Colon (tissue), 2 donors: ENCODE results near the gene LMO1.

Source experiments
- FAIRE-seq: peaks from 2 replicates; lab custom pipeline; 2012; peaks lifted over from hg19 to GRCh38; lab: Jason Lieb, UNC
- donor health status: control.
- donor health status: control.

LMO1 gene

DNA sequence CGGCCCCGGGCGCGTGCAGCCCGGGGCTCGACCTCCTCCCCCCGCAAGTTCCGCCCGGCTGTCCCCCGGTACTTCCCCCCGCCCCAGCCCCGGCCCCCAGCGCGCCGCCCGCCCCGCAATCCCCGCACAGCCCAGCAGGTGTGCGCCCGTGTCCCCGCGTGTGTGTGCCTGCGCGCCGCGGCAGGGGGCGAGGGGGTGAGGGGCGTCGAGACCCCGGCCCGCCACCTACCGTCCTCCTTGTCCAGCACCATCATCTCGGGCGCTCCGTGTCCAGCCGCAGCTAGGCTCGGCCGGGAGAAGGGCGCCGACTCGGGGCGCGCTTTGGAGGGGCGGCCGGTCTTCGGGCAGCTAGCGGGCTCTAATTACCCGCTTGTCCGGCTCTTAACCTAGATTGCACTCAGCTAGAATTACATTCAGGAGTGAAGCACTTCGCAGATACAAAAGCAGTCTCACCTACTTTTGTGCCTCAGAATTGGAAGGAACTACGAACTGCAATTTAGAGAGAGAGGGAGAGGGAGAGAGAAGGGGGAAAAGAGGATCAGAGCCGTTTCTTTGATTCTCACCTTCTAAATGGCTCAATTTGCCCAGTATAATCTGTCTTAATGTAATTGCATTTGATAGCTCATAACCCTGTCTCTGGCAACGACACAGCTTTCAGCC is 439 bp downstream of the LMO1 start:
- no peak for FAIRE-seq

DNA sequence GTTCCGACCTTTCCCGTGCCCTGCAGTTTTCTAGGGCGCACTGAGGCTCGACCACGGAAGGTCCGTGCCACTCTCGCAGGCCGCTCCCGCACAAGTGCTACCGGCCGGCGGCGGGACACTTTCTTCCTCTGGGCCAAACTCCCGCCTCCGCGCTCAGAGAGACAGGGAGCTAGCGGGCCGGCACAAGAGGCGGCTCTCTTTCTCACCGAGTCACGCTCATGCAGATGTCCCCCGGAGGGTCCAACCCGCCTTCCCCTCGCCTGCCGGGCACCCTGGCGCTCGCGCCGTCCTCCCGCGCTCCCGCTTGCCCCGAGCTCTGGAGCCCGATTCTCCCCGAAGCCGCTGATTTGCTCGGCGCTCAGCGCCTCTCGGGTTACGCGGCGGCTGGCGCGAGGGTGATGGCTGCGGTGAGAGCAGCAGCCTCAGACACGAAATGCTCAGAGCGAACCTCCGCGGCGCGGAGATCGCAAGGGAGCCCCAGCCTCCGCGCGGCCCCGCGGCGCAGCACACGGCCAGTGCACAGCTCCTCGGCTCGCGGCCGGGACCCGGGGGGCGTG is 1.0 kb downstream of the LMO1 start:
- no peak for FAIRE-seq

DNA sequence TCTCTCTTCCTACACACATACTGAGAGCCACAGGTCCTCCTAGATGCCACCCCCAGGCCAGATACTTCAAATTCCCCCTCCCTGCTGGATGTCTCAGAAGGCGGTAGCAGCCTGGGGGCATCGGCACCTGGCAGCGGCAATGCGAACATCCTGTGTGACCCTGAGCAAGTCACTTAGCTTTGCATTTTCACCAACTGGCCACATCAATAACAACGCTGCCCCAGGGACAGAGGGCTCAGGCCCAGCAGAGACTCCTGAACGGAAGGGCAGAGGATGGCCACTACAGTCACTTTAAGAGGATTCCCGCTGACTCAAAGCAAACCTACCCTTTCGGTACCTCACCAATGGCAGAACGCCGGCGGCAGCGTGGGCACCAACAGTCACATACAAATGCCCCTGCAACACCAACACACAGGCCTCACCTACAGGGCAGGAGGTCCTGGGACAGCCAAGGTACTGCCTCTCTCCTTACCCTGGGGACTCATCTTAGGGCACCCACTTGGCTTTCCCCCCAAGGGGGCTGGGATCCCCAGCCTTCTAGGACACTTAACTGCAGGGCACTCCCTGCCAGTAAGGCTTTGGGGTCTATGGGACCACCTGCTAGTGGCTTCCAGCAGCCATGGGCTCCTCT is 1.6 kb downstream of the LMO1 start:
- no peak for FAIRE-seq

DNA sequence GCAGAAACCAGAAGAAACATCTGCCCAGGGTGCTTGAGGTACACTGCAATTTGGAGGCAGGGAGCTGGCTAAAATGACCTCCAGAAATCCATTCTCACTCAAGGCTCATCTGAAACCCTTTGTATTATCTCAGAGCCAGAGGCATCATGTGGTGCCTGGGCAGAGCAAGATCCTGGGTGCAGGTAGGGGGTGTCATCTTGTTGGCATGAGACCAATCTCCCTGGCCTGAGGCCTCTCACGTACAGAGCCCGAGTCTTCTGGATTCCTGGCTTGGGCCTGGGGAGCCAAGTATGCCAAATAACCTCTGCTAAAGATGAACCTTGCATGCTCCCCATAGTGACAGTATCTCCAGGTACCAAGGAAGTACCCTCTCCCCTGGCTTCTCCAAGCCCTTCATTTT is 2.4 kb downstream of the LMO1 start:
- FAIRE-seq: no peak

DNA sequence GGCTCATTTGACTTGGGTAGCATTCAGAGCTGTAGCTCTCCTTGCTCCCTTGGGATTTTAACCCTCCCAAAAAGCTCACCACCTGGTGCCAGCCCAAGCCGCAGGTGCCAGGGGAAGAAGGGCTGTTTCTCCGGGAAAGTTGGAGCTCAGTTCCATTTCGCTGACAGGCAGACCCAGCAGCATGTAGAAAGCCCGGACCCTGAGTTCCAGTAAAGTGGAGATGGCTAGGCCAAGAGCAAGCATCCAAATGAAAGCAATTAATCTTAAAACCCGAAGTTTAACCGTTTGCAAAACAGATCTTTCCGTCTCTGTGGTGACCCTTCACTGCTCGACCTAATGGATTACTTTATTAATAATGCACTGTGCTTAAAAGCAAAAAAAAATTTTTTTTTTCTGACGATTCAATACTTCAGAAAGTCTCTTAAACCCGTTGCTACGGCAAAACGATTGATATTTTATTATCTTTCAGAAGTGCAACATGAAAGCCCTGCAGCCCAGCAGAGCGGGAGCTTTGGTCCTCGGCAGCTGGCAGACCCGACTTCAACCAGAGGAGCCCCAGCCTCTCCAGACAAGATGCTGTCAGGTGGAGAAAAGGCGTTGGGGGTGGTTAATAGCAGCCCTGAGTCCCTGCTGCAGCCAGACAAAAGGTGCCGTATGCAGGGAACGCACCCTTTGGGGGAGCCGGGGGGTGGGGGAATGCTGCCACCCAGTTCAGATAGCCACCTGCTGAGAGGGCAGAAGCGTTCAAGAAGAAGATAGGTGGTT is 3.3 kb downstream of the LMO1 start:
- no peak for FAIRE-seq

DNA sequence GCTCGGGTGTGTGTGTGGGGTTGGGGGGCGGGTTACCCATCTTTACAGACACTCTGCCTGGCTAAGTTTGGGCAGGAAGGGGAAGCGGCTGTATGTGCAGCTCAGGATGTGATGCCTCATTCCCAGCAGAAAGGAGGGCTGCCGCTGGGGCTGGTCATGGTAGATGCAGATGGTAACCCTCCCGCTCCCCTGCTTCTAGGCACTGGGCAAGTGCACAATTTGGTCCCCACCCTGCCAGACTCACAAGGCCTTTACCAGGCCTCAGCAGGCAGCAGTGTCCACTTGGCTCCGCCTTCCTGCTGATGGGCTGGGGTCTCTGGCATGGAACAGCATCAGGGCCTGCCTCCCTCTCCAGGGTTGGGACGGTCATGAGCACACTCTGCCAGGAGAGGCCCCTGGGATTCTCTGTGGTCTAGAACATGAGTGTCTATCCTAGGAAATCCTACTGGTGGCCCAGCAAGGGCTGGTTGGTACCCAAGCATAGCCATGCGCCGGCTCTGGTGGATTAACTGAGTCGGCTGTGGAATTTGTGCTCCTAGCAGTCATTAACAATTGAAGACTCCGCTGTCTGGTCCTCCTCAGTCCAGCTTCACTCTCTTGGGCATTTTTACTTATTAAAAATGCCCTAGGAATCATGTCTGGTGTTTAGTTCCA is 4.2 kb downstream of the LMO1 start:
- no peak for FAIRE-seq

DNA sequence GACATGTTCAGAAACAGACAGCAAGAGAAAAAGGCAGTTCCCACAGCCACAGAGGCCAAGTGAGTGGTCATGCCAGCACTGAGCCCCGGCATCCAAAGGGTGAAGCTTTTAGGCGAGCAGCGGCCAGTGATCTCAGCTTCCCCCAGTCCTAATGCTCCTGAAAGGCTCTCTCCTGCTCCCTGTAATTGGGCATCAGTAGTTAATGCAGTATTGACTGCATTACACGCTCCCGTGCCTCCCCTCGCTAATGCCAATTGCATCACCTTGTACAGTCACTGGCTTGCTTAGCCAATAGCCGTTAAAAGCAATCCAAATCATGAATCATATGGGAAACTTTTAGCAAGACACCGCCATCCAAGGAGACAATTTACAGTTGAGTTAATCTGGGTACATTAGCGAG is 4.9 kb downstream of the LMO1 start:
- FAIRE-seq: no peak

DNA sequence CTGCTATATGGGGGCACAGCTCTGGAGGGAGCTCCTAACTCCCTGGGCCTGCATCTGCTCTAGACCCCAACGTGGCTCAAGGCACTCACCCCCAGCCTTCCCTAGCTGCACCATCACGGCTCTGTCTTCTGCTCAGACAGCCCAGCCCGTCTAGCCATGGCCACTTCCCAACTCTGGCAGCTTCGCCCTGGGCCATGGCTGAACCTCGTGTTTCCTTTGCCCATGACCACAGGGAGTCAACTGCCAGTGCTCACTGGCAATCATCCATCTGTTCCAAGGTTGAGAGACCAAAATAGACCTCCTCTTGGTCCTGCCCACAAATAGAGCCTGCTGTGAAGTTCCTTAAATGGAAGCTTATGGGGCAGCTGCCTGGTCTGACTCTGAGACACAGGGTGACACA is 5.4 kb downstream of the LMO1 start:
- no peak for FAIRE-seq

DNA sequence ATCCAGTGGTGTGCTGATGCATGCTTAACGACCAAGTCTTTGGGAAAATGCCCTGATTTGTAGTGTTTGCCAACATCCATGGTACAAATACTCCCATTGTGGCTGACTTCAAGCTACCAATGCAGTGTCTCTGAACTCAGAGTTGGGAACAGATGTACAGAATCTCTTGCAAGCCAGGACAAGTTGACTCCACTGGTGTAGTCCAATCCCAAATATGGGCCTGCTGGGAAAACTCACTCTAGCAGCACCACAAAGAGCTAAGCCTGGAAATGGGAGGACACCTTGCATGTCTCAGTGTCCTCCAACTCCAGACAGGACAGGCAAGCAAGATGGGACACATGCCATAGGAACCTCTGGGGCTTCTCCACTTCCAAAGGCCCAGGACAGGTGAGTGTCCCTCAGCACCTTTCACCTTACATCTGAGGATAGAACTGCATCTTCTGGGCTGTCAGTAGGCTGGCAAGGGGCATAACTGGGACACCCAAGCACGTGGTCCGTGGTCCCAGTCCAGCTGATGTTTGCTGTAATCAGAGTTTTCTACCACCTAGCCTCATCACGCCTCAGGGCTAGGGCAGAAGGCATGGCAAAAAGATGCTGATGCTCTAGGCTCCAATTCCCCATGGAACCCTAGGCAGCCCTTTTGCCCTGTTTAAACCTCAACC is 6.5 kb downstream of the LMO1 start:
- no peak for FAIRE-seq

DNA sequence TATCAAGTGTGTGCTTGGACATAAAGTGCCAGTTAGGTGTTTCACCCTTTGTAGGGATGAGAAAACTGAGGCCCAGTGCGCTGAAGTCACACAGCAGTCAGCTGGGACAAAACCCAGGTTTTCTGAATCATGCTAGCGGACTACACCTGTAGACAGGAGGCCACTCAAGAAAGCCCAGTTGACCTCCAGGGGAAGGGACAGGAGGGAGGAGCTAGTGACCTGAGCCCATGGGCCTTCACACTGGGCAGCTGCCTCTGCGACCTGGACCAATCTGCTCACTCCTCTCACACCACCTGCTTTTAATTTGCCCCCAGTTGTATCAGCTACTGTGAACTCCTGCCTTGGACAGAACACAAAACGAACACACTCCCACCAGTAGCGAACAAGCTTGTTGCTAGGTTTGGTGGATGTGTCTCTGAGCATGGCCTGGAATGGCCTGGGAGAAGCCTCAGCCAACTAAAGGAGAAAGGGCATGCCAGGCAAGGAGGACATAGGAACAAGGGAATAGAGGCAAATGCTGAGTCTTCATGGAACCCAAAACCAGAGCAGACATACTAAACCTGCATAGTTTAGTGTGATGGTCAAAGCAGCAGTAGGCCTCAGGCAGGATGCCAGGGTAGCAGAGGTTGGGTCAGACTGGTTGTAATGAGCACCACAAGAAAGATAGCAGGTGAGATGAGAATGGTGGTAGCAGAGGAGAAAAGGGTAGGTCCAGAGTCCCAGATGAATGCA is 7.2 kb downstream of the LMO1 start:
- no peak for FAIRE-seq

DNA sequence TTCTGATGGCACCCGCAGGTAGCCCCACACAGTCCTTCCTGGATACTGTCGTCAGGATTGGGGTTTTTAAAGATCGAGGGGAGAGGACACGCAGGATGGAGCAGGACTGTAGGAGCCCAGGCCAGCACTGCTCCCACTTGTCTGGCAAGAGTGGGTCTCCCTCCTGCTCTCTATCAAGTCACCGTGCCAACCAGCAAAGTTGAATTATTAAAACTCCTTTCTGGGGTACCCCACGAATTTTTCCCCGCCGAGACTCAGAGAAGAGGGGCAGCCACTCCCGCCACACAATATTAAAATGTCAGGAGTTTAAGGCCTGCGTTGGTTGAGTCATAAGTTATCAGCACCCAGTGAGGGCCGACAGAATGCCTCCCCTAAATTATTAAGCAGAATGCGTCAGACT is 10.1 kb downstream of the LMO1 start:
- no peak for FAIRE-seq

DNA sequence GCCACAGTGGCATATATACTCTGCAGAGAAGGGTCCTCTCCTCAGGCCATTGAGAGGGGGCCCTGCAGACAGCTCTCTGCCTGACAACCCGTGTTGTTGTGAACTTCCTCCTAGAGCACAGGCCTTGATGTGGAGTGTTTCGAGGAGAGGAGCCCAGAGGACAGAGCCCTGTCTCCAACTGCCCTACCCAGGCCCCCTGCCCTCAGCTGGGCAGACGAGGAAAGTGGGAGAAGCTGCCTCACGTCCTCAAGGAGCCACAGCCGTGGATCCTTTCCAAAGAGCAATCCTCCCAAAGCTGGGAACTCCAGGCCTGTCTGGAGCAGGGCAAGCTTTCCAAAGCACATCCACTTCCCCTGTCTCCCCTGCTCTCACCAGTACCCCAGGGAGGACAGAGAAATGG is 10.7 kb downstream of the LMO1 start:
- FAIRE-seq: no peak

DNA sequence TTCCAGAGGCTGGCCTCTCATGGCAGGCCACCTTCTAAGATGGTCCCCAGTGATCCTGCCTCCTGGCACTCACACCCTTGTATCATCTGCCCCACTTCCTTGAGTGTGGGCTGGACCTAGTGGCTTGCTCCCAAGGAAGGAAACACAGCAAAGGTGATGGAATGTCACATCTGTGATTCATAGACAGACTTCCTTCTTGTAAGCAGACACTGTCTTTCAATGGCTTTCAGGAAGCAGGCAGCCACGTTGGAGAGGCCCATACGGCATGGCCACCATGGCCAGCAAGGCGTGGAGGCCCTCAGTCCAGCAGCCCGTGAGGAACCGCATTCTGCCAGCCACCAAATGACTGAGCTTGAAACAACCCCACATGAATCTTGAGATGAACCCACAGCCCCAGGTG is 11.3 kb downstream of the LMO1 start:
- no peak for FAIRE-seq

DNA sequence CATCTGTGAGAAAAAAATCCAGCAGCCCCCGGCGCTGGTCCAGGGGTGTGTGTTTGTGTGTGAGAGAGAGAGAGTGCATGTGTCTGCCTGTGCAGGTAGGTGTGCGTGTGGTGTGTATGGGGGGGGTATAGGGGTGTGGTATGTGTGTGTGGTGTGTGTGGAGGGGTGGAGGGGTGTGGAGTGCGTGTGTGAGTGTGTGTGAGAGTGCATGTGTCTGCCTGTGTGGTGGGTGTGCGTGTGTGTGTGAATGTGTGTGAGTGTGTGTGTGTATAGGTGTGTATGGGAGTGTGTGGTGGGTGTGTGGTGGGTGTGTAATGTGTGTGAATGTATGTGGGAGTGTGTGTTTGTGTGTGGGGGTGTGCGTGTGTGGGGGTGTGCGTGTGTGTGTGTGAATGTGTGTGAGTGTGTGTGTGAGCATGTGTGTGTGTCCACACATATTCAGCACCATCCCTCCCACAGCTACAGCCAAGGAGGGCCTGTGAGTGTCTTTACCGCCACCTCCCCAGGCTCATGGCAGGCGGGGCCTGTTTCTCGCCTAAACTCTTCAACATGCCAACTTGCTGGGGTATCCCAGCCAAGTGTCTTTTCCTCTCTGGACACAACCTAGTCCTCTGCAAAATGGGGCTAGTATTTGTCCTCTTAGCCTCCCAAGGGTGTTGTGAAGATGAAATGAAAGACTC is 11.9 kb downstream of the LMO1 start:
- no peak for FAIRE-seq

DNA sequence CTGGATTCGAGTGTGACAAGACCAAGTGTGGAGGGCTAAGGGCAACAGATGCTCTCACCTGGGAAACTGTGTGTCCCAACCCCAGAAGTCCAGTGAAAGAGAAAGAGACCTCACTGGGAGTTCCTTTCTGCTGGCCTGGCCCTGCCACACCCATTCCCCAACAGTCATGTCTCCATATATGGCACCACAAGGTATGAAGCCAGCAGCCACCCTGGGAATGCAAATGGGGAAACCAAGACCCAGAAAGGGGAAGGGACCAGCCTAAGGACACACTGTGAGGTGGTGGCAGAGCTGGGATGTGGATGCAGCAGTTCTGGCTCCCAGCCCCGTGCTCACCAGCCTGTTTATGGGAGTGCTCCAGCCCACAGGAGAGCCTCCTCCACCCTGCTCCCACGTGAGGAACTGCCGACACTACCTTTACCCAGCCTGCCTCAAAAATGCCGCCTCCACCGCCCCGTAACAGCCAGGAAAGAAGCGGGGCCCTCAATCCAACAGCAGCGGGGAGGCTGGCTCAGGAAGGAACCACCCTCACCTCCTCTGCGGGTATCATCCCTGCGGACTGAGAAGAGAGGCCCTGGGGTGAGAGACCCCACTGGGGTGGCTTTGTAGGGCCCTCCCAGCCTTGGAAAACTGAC is 12.6 kb downstream of the LMO1 start:
- FAIRE-seq: no peak

DNA sequence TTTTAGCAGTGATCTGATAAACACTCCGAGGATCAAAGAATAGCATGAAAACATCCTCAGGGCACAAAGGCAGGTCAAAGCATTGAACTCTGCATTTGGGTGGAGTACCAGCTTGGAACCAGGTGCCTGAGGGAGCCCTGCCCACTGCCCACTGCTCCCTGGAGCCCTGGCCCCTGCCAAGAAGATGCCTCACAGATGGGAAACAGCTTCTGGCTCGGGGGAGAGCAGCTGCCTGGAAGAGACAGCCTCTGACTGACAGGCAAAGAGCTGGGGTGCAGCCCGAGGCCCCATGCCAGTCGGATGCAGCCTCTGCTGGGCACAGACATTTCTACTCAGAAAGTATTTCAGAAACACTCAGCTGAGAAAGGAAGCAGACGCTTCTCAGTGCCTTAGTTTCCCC is 13.2 kb downstream of the LMO1 start:
- FAIRE-seq: no peak

DNA sequence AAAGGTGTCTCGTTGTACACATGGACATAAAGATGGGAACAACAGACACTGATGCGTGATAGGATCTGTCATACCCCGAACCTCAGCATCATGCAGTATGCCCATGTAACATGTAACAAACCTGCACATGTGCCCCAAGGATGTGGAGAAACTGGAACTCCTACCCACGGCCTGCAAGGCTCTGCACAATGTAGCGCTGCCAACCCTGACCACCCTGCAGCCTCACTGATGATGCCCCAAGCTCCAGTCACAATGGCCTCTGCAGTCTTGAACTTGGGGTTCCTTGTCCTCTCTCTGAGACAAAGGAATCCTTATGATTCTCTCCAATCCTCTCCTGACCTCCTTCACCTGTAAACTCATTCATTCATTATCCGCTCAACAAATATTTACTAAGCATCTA is 14.2 kb downstream of the LMO1 start:
- no peak for FAIRE-seq

DNA sequence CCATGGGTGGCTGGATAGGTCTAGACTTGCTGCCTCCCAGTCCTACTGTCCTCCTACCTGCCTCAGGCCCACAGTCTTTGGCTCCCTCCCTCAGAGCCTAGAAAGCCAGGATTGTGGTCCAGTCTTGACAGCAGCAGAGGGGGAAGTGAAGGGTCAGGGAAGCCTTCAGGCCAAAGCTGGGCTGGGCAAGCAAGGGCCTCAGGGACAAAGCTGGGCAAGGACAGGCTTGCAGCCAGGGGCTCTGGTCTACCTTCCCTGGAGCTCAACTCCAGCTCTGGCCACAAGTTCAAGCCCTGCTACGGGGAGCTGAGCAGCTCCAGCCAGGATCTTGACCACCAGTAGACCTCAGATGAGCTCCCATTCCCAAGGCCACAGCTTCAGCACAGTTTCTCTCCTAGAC is 14.9 kb downstream of the LMO1 start:
- FAIRE-seq: no peak

DNA sequence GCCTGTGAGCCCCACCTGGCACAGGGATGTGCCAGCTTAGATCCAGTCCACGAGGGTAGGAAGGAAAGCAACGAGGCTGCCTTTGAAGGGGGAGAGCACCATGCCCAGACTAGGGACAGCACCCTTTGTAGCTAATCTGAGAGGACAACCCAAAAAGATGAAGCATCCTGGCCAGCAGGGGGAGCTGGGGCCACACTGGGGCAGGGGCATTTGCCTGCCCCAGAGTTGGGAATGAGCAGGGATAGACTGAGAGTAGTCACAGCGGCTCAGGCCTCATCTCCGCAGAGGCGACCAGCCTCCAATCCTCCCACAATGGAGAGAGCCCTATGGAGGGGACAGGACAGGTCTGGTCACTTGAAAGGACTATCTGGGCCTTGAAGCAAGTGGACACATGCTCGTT is 16.4 kb downstream of the LMO1 start:
- FAIRE-seq: no peak

DNA sequence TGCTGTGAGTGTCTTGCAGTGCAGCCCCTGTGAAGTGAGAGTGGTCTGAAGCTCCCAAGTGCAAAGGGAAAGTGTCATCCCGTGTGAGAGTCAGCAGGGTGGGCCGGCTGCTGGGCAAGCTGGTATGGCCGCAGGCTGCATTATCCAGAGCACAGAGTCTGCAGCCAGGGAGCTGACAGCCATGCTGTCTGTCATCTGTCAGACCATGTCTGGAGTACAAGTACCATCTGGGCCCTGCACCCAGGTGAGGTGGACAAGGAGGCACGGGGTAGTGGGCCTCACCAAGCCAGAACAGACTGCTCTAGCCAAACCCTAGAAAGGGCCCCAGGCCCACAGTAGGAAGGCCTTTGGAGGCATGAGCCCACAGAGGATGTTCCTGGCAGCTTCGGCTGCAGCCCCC is 20.2 kb downstream of the LMO1 start:
- no peak for FAIRE-seq
